ENCODE results near the gene SIRT3.

The SIRT3 gene

DNA sequence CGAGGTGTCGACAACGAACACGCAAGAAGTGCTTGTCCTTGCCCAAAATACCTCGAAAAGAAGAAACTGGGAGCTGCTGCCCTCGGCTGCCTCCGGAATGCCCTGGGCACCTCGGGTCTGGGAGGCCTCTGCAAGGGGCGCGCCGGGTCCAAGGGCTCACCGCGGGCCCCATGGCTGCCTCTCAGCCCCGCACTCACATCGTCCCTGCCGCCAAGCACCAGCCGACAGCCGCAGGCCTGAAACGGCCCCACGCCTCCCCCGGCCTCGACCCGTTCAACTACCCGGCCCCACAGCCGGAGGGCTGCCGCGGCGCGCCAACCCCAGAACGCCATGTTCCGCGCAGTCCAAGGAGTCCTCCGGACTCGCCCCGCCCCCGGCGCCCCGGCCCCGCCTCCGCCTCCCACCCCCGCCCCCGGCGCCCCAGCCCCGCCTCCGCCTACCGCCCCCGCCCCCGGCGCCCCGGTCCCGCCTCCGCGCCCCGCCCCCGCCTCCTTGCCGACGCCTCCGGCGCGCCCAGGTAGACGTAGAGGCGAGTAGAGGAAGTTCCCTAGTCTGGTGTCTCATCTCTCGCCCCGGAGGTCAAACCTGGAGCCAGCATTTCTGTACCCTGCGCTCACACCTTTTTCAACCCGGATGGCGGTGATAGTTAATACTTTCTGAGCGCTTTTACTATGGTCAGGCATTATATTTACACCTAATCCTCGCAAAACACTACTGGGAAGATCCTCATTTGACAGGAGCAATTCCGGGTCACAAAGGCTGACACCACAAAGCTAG is at the start of gene SIRT3:
Gene SIRT3, minus strand, starts transcription at position 346 of the 777 bp plus-strand sequence. Its CDS starts 14 bp downstream, at position 332.
- H3K4me3 ChIP-seq (ENCODE audit: low read depth, low read length): peak within 1 kb of the TSS; percentile 96
- no peaks in the 10 kb centered on the region for H3K27me3 ChIP-seq (ENCODE audit: control insufficient read depth, insufficient read depth, low read length)
- H3K36me3 ChIP-seq (ENCODE audit: control insufficient read depth, insufficient read depth, low read length): peaks cover 20% of the 10 kb centered on the region
- no peaks in the 10 kb centered on the region for H3K9me3 ChIP-seq (ENCODE audit: control insufficient read depth, insufficient read depth, low read length)
- H3K9ac ChIP-seq (ENCODE audit: low read depth, low read length): peak within 1 kb of the TSS; percentile 83
- H3K4me1 ChIP-seq (ENCODE audit: control insufficient read depth, insufficient read depth, low read length): peaks cover 8% of the 10 kb centered on the region
- H3K27ac ChIP-seq (ENCODE audit: low read depth, low read length): peak within 1 kb of the TSS; percentile 97

DNA sequence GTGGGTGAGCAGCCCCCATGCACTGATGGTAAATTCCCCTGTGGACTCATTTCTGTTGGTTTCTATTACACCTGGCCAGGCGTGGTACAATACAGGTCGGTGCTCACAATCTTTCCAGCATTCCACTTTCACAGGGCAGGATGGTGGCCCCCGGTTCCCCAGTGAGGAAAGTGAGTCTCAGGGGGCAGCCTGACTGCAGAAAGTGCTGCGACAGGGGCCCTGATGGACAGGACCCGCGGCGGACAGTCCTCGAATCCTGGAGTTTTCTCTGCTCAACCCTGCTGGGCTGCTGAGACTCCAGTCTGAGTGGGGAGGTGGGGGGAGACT is 49.7 kb upstream of the SIRT3 start:
- Histone ChIP-seq H3K4me1 (ENCODE audit: control insufficient read depth, insufficient read depth, low read length) (peaks cover 7% of the 10 kb centered on the region), H3K36me3 (ENCODE audit: control insufficient read depth, insufficient read depth, low read length) (0 out of 2 replicates have a peak, but pooled peaks cover 6% of the 10 kb centered on the region), H3K4me3 (ENCODE audit: low read depth, low read length) (no peak overlapping the region), H3K27ac (ENCODE audit: low read depth, low read length) (no peak overlapping the region), H3K9ac (ENCODE audit: low read depth, low read length) (no peak overlapping the region), H3K27me3 (ENCODE audit: control insufficient read depth, insufficient read depth, low read length) (peaks cover 53% of the 10 kb centered on the region), H3K9me3 (ENCODE audit: control insufficient read depth, insufficient read depth, low read length) (no peaks in the 10 kb centered on the region)

DNA sequence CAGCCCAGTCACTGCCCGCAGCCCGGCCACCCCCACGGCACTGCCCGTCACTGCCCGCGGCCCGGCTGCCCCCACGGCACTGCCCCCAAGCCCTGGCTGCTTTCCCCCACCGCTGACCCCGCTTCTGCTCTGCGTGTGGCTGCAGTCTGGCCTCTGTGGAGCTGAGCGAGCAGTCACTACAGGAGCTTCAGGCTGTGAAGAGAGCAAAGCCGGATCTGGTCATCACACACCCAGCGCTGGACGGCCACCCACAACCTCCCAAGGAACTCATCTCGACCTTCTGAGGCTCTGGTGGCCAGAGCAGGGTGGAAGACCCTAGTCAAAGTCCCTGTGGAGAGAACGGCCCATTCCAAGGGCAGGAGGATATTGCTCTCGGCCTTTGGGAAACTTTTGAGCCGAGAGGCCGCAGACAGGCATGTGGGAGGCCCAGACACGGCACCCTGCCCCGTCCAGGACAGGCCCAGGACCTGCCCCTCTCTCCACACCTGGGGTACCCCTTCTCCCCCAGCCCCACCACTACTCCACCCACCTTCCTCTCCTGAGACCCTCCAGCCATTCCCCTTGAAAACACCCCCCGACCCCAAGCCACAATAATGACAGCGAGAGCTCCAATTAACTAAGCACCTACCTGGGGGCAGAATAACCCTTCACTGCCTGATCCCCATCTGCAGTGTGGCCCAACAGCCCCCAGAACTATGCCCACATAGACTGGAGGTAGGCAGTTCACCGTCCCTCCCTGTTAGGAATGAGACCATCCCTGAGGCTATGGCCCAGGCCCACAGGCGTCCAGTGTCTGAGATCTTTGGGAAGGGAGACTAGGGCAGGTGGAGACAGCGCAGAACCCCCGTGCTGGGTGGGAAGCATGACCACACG is 49.1 kb upstream of the SIRT3 start:
- H3K27ac ChIP-seq (ENCODE audit: low read depth, low read length): no peak overlapping the region
- H3K9me3 ChIP-seq (ENCODE audit: control insufficient read depth, insufficient read depth, low read length): no peaks in the 10 kb centered on the region
- no peak overlapping the region for H3K9ac ChIP-seq (ENCODE audit: low read depth, low read length)
- peaks cover 59% of the 10 kb centered on the region for H3K27me3 ChIP-seq (ENCODE audit: control insufficient read depth, insufficient read depth, low read length)
- no peaks in the 10 kb centered on the region for H3K36me3 ChIP-seq (ENCODE audit: control insufficient read depth, insufficient read depth, low read length)
- peaks cover 6% of the 10 kb centered on the region for H3K4me1 ChIP-seq (ENCODE audit: control insufficient read depth, insufficient read depth, low read length)
- H3K4me3 ChIP-seq (ENCODE audit: low read depth, low read length): no peak overlapping the region

DNA sequence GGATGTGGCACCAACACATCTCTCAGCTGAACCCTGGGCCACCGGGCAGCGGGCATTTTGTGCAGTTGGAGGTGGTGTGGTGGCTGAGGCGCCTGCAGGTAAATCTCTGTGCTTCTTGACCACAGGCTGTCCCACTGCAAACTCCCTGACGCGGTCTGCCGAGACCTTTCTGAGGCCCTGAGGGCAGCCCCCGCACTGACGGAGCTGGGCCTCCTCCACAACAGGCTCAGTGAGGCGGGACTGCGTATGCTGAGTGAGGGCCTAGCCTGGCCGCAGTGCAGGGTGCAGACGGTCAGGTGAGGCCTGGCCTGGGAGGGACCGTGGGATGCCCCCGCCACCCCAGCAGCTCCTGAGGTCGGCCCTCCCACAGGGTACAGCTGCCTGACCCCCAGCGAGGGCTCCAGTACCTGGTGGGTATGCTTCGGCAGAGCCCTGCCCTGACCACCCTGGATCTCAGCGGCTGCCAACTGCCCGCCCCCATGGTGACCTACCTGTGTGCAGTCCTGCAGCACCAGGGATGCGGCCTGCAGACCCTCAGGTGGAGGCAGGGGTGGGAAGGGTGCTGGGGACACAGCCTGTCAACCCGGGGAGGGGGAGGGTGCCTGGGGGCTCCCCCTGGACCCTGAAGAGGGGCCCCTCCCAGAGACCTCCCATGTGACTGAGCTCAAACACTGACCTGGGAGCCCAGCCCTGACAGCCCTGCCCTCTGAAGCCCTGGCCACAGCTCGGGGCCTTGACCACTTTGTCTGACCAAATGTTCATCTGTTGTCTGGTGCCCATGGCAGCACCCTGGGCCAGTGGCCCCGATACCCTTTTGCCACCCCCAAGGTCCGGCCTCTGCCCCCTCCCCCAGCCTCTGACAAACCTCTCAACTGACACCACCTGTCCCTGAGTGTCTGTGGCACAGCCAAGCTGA is 48.2 kb upstream of the SIRT3 start:
- H3K27ac ChIP-seq (ENCODE audit: low read depth, low read length): no peak overlapping the region
- H3K27me3 ChIP-seq (ENCODE audit: control insufficient read depth, insufficient read depth, low read length): peaks cover 68% of the 10 kb centered on the region
- H3K4me1 ChIP-seq (ENCODE audit: control insufficient read depth, insufficient read depth, low read length): peaks cover under 1% of the 10 kb centered on the region
- H3K9me3 ChIP-seq (ENCODE audit: control insufficient read depth, insufficient read depth, low read length): no peaks in the 10 kb centered on the region
- H3K9ac ChIP-seq (ENCODE audit: low read depth, low read length): no peak overlapping the region
- H3K4me3 ChIP-seq (ENCODE audit: low read depth, low read length): no peak overlapping the region
- no peaks in the 10 kb centered on the region for H3K36me3 ChIP-seq (ENCODE audit: control insufficient read depth, insufficient read depth, low read length)

DNA sequence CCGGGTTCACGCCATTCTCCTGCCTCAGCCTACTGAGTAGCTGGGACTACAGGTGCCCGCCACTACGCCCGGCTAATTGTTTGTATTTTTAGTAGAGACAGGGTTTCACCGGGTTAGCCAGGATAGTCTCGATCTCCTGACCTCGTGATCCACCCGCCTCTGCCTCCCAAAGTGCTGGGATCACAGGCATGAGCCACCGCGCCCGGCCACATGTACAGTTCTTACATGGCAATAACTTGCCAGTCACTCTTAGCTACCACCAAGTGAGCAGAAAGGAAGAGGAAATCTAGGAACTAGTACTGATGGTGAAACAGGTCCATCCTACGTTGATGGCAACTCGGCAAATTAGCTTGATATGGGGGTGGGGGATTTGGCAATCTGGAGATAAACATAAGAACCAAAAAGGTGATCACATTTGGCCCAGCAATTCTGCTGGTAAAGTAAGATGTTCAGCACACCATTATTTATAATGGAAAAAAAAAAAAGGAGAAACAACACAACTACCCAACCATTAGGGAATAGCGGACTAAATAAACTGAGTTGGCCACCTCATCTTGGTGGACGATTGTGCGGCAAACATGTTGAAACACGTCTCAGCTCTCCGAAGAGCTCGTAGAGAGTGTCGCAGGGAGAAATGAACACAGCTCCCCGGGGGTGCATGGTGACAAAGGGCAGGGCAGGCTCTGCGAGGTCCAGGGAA is 47.4 kb upstream of the SIRT3 start:
- Histone ChIP-seq H3K27me3 (ENCODE audit: control insufficient read depth, insufficient read depth, low read length) (peaks cover 75% of the 10 kb centered on the region), H3K4me3 (ENCODE audit: low read depth, low read length) (no peak overlapping the region), H3K4me1 (ENCODE audit: control insufficient read depth, insufficient read depth, low read length) (no peaks in the 10 kb centered on the region; the same call in 1 of the 2 replicates), H3K9me3 (ENCODE audit: control insufficient read depth, insufficient read depth, low read length) (no peaks in the 10 kb centered on the region), H3K36me3 (ENCODE audit: control insufficient read depth, insufficient read depth, low read length) (no peaks in the 10 kb centered on the region), H3K27ac (ENCODE audit: low read depth, low read length) (no peak overlapping the region), H3K9ac (ENCODE audit: low read depth, low read length) (no peak overlapping the region)

DNA sequence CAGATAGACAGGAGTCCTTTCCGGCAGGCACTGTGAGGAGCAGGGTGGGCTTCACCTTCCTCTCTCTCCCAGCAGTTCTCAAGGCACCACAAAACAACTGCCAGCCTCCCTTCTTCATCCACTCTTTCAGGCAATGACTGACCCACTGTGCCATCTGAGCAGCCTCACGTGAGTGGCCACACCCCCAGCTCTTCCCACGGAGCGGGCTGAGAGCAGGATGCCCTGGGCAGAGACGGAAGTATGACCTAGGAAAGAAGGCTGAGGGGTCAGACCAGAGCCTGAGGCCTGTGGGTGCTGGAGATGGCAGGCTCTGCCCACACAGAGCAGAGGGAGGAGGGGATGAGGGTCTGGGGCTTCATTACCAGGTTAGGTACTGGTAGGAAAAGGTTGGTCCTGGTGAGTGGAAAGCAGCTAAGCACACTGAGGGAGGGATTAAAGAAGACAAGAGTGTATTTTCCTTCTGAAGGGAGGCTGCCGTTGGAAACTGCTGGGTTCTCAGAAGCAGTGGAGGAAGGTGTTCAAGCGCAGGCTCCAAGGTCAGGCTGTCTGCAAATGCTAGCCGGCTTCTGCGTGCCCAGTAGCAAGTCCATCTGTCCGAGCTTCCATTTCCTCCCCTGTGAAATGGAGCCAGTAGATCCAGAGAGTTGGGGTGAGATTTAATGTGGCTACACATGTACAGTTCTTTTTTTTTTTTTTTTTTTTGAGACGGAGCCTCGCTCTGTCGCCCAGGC is 46.7 kb upstream of the SIRT3 start:
- Histone ChIP-seq H3K36me3 (ENCODE audit: control insufficient read depth, insufficient read depth, low read length) (no peaks in the 10 kb centered on the region), H3K27ac (ENCODE audit: low read depth, low read length) (no peak overlapping the region), H3K27me3 (ENCODE audit: control insufficient read depth, insufficient read depth, low read length) (peaks cover 75% of the 10 kb centered on the region), H3K9me3 (ENCODE audit: control insufficient read depth, insufficient read depth, low read length) (no peaks in the 10 kb centered on the region), H3K4me3 (ENCODE audit: low read depth, low read length) (no peak overlapping the region), H3K4me1 (ENCODE audit: control insufficient read depth, insufficient read depth, low read length) (no peaks in the 10 kb centered on the region; the same call in 1 of the 2 replicates), H3K9ac (ENCODE audit: low read depth, low read length) (no peak overlapping the region)

DNA sequence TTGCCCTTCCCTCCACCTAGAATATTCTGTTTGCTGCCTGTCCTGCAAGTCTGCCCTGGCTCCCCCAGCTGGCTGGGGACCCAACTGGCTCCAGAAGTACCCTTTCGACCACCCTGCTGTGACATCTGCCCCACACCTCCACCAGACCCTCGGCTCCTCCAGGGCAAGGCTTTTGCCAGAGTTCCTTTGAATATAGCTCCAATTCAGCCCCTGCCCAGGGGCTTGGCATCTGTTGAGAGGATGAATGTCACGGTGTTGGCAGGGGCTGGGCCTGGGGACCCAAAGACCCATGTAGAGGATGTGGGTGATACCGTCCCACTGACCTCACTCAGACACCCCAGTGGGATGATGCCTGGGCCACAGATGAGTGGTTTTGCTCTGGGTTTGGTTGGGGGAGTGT is 46.0 kb upstream of the SIRT3 start:
- Histone ChIP-seq H3K4me1 (ENCODE audit: control insufficient read depth, insufficient read depth, low read length) (no peaks in the 10 kb centered on the region; the same call in 1 of the 2 replicates), H3K9me3 (ENCODE audit: control insufficient read depth, insufficient read depth, low read length) (no peaks in the 10 kb centered on the region), H3K36me3 (ENCODE audit: control insufficient read depth, insufficient read depth, low read length) (no peaks in the 10 kb centered on the region), H3K4me3 (ENCODE audit: low read depth, low read length) (no peak overlapping the region), H3K27me3 (ENCODE audit: control insufficient read depth, insufficient read depth, low read length) (peaks cover 73% of the 10 kb centered on the region), H3K27ac (ENCODE audit: low read depth, low read length) (no peak overlapping the region), H3K9ac (ENCODE audit: low read depth, low read length) (no peak overlapping the region)

DNA sequence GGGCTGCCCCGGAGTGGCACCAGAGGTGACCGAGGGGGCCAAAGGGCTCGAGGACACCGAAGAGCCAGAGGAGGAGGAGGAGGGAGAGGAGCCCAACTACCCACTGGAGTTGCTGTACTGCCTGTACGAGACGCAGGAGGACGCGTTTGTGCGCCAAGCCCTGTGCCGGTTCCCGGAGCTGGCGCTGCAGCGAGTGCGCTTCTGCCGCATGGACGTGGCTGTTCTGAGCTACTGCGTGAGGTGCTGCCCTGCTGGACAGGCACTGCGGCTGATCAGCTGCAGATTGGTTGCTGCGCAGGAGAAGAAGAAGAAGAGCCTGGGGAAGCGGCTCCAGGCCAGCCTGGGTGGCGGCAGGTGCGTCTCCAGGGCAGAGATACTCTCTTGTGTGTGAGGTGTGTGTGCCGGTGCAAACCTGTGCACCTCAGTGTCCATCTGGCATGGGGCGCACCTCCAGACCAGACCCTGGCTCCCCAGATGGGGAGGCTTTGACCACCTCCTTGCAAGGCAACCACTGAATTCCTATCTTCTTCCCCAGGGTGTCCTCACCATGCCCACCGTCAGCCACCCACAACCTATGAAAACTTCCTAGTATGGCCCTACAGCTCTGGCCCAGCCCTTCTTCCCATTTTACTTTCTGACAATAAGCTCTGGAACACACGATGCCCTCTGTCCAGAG is 45.5 kb upstream of the SIRT3 start:
- no peak overlapping the region for H3K27ac ChIP-seq (ENCODE audit: low read depth, low read length)
- no peaks in the 10 kb centered on the region for H3K36me3 ChIP-seq (ENCODE audit: control insufficient read depth, insufficient read depth, low read length)
- H3K4me3 ChIP-seq (ENCODE audit: low read depth, low read length): no peak overlapping the region
- H3K9ac ChIP-seq (ENCODE audit: low read depth, low read length): no peak overlapping the region
- no peaks in the 10 kb centered on the region for H3K9me3 ChIP-seq (ENCODE audit: control insufficient read depth, insufficient read depth, low read length)
- H3K4me1 ChIP-seq (ENCODE audit: control insufficient read depth, insufficient read depth, low read length): no peaks in the 10 kb centered on the region; the same call in 1 of the 2 replicates
- H3K27me3 ChIP-seq (ENCODE audit: control insufficient read depth, insufficient read depth, low read length): peaks cover 70% of the 10 kb centered on the region

DNA sequence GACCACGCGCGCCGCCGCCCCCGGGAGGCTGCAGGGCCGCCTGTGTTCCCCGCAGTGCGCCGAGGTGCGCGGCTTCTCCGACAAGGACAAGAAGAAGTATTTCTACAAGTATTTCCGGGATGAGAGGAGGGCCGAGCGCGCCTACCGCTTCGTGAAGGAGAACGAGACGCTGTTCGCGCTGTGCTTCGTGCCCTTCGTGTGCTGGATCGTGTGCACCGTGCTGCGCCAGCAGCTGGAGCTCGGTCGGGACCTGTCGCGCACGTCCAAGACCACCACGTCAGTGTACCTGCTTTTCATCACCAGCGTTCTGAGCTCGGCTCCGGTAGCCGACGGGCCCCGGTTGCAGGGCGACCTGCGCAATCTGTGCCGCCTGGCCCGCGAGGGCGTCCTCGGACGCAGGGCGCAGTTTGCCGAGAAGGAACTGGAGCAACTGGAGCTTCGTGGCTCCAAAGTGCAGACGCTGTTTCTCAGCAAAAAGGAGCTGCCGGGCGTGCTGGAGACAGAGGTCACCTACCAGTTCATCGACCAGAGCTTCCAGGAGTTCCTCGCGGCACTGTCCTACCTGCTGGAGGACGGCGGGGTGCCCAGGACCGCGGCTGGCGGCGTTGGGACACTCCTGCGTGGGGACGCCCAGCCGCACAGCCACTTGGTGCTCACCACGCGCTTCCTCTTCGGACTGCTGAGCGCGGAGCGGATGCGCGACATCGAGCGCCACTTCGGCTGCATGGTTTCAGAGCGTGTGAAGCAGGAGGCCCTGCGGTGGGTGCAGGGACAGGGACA is 44.8 kb upstream of the SIRT3 start:
- Histone ChIP-seq H3K36me3 (ENCODE audit: control insufficient read depth, insufficient read depth, low read length) (no peaks in the 10 kb centered on the region), H3K4me3 (ENCODE audit: low read depth, low read length) (peak overlapping the region; percentile 51; the same call in 1 of the 2 replicates), H3K27ac (ENCODE audit: low read depth, low read length) (no peak overlapping the region), H3K9me3 (ENCODE audit: control insufficient read depth, insufficient read depth, low read length) (no peaks in the 10 kb centered on the region), H3K27me3 (ENCODE audit: control insufficient read depth, insufficient read depth, low read length) (peaks cover 65% of the 10 kb centered on the region), H3K4me1 (ENCODE audit: control insufficient read depth, insufficient read depth, low read length) (no peaks in the 10 kb centered on the region; the same call in 1 of the 2 replicates), H3K9ac (ENCODE audit: low read depth, low read length) (no peak overlapping the region)

All from HUES48 (cell line).